Left forelimb (tissue), 1 donor: ENCODE measurements around the gene SLC37A1.

ENCODE experiments used
- DNase-seq: peaks from one replicate; pipeline ENCODE4 v3.0.0-alpha.2; 2018; ENCODE audit warnings: low spot score

Gene SLC37A1

DNA sequence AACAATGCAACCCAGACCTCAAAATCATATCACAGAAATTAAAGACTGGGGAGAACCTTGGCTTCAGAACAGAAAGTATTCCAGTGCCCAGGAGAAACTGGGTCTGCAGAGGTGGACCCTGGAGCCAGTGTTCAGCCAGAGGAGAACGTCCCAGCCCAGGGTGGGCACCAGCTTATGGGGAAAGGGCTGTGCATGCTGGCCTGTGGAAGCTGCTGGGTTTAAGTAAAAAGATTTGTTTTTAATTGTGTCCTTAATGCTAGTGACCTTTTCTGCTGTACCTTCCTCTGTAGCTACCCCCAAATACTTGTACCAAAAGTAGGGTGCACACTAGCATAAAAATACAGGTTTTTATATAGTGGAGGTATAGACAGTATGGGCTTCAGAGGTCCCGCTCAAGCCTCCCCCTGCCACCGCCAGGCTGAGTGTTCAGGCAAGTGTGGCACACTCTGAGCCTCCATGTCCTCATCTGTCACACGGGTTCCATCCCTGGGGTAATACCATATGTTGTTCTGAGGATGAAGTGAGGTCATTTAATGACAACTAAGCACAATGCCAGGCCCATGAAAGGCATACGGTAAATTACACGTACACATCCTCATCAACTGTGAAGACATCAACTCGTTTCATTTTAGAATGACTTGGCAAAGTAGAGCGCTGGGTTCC, 47.0 kb downstream of the SLC37A1 start:
- DNase-seq, result peak; percentile 37

DNA sequence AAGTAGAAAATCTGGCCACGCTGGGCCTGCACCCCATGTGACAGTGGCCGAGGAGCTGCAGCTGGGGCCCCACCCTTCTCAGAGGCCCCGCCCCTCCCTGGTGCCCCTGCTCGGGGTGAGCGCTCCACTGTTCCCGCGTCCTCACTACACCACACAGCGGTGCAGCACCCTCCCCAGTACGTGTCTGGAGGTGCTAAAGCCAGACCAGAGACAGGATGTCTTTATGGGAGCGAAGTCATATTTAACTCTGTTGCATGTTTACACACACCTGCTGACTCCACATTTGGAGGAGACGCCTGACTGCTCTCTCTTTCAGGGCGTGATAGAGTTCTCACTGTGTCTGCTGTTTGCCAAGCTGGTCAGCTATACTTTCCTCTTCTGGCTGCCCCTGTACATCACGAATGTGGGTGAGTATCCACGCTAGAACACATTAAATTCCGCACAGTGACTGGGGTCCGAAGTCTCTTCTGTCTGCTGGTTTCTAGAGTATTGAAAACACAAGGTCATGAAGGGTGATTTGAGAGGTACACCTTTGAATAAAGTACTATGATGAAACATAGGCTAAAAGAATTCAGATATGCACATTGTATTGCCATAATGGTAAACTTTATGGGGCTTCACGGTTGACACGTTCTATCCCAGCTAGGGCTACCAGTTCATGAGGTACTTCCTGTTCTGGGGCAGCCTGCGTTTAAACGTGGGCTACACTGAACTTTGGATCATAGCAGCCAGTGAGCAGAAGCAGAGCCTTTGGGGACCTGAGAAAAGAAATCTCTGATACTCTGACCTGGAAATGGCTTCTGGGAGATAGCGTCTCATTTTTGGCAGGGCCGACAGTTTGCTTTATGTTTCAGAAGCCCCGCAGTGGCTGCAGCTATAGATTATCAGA, 48.4 kb downstream of the SLC37A1 start:
- DNase-seq, result peak; percentile 23

- peak; percentile 48 for DNase-seq
Observed at GRCh38 chr21:42562816-42563215, 49.2 kb downstream of the SLC37A1 start.

GRCh38 chr21:42563261-42563660, 49.6 kb downstream of the SLC37A1 start:
- peak; percentile 38 for DNase-seq

- peak; percentile 50 for DNase-seq
Observed at GRCh38 chr21:42563686-42564085, 50.0 kb downstream of the SLC37A1 start.

DNA sequence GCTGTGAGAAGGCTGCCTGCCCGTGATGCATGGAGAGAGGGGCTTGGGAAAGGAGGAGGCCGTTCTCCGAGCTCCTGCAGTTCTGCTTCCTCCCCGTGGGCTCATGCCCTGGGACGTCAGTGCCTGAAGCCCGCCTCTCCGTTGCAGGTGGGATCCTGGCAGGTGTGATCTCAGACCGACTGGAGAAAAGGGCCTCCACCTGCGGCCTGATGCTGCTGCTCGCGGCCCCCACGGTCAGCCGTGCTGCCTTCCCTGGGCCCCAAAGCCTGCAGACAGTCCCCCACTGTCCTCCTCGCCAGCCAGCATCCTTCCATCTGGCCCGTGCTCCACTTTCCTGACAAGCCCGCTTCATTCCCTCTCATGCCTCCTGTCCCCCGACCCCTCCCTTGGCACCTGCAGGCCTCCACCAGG, 50.9 kb downstream of the SLC37A1 start:
- peak; percentile 41 for DNase-seq

GRCh38 chr21:42565206-42565810, 51.7 kb downstream of the SLC37A1 start:
- peak; percentile 41 for DNase-seq

GRCh38 chr21:42565886-42566523, 52.4 kb downstream of the SLC37A1 start:
- peak; percentile 61 for DNase-seq

GRCh38 chr21:42566524-42567213, 53.0 kb downstream of the SLC37A1 start:
- DNase-seq, result peak; percentile 55

DNA sequence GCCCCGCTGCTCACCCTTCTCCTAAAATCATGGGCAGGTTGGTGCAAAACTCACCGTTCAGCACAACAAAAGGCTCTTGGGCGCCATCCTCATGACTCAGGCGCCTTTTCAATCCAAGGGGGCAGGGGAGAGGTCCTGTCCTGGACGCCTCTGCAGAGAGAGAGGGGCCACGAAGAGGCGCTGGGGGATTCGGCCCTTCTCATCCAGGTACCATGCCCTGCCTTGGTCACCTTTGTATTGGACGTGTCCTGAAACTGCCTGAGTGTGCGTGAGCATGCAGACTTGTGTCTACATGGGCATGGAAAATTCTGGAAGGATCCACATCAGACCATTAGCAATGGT, 53.5 kb downstream of the SLC37A1 start:
- DNase-seq, result peak; percentile 52

GRCh38 chr21:42567861-42568260, 54.2 kb downstream of the SLC37A1 start:
- peak; percentile 56 for DNase-seq

DNA sequence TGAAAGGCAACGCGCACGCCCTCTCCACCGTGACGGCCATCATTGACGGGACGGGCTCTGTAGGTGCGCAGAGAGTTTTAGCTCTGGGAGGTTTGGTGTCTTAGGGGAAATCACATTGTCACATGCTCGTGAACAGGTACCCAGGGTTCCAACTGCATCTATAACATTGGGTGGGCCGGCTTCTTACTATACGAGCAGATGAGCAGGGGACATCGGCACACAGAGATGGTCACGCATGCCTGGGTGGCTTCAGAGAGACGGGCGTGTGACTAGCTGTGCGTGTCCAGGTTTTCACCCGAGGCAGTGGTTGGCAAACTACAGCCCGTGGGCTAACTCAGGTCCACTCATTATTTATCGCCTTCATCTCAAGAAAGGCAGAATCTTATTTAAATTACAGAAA, 54.7 kb downstream of the SLC37A1 start:
- DNase-seq, result peak; percentile 48

- DNase-seq, result peak; percentile 51
Observed at GRCh38 chr21:42568866-42569731, 55.4 kb downstream of the SLC37A1 start.

- peak; percentile 37 for DNase-seq
Observed at GRCh38 chr21:42569732-42570301, 56.2 kb downstream of the SLC37A1 start.

- no peak for DNase-seq
Observed at GRCh38 chr21:42570362-42570761, 56.7 kb downstream of the SLC37A1 start.

DNA sequence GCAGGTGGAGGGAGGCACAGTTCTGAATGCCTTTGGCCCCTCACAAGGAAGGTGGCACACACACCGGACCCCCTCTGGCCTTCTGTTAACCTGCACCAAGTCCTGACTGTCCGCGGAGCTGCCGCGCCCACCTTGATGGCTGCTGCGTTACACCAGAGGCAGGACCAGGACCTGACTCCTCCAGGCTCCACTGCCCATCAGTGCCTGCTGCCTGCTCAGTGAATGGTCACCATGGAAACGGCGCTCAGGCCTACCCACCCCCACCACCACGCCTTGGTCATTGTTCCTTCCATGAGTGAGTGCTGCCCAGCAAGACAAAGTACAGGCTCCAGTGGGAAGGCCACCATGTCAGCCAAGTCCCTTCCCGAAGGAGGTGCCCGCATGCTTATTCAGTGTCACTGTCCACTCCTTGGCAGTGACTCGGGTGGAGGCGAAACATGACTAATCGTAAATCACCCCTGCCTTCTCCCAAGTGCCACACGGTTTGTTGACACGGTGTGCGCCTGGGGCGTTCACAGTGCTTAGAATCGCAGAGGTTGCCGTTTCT, 57.3 kb downstream of the SLC37A1 start:
- DNase-seq, result peak; percentile 47

- peak; percentile 37 for DNase-seq
Observed at GRCh38 chr21:42571391-42572150, 57.9 kb downstream of the SLC37A1 start.

DNA sequence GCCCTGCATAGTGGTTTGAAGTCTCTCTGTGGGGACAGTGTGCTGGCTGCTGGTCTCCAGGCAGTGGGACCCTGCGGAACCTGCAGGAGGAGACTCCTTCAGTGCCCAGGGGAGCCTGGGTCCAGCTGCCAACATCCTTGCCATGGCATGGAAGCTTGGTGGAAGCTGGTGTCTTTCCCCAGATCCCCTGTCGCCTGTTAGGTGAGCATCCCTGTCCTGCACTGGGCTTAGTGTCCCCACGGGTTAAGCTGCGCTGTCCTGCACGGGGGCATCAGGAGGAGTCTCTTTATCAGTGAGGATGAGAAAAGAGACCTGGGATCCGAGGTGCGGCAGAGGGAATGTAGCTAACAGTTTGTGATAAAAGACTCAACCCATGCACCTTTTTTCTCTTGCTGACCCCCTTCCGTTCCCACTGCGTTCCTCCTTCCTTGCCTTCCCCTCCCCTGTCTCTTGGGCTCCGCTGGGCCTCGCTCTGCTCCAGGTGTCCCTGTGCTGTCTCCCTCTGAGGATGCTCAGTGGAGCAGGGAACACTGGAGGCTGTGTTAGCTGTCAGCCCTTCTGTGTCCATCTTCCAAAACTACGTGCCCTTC, 59.3 kb downstream of the SLC37A1 start:
- peak; percentile 37 for DNase-seq
